SK-N-SH (cell line): Measurements from ENCODE around the gene NPC1L1. TPM values are rescaled to one million over a fixed set of nuclear protein-coding genes. Genes with fewer than 3 reads are reported as not detected.

Experiments
- CTCF ChIA-PET: fragments of 300-600, 350-600 bp; formaldehyde crosslinking; extraction: SDS; loops from one replicate; lab custom pipeline; 2021; lab: Yijun Ruan, JAX
- POLR2A ChIA-PET: fragments of 350-600 bp; sonication (Branson Sonifier 250); formaldehyde crosslinking; extraction: SDS; loops from one replicate; lab custom pipeline; 2020; ENCODE audit warnings: antibody characterized with exemption, inconsistent platforms; lab: Yijun Ruan, JAX
- DNase-seq: peaks from one replicate; pipeline ENCODE4 v3.0.0; 2012
- H2AFZ ChIP-seq: fragments of 200-600 bp; sonication (generic); 2 replicates; pipeline ENCODE4 v1.8.1; 2016; ENCODE audit warnings: antibody characterized with exemption, mild to moderate bottlenecking, low read depth
- H3F3A ChIP-seq: fragments of 200-600 bp; sonication (generic); replicated peaks from 2 replicates; pipeline ENCODE3; 2016; ENCODE audit warnings: antibody characterized with exemption, mild to moderate bottlenecking; ENCODE audit not compliant: insufficient read depth
- H3K27ac ChIP-seq, 2 experiments: fragments of 200-500 bp in 1 of 2; fragments of 200-600 bp in 1 of 2; sonication (Bioruptor generic) in 1 of 2; sonication (generic), shearing (Covaris generic) in 1 of 2; 2 replicates each; pipeline versions ENCODE4 v1.5.1 to v1.6.1; 2014 to 2016; ENCODE audit warnings: low read depth in 2 of 2, inconsistent platforms in 1 of 2, low read length in 1 of 2, mild to moderate bottlenecking in 1 of 2, mixed read lengths in 1 of 2
- H3K27me3 ChIP-seq: fragments of 200-600 bp; sonication (generic), shearing (Covaris generic); 2 replicates; pipeline ENCODE4 v1.6.1; 2016; ENCODE audit warnings: mixed run types; ENCODE audit not compliant: insufficient read depth
- H3K36me3 ChIP-seq, 2 experiments: fragments of 200-500 bp in 1 of 2; fragments of 200-600 bp in 1 of 2; sonication (Bioruptor generic) in 1 of 2; sonication (generic) in 1 of 2; replicated peaks in 1 of 2; 2 replicates each; pipeline versions ENCODE3 to v1.5.1; 2014 to 2016; ENCODE audit warnings: low read length in 1 of 2, mild to moderate bottlenecking in 1 of 2; ENCODE audit not compliant: insufficient read depth in 2 of 2, control insufficient read depth in 1 of 2
- H3K4me1 ChIP-seq, 2 experiments: fragments of 200-500 bp in 1 of 2; fragments of 200-600 bp in 1 of 2; sonication (Bioruptor generic) in 1 of 2; sonication (generic), shearing (Covaris generic) in 1 of 2; 2 replicates each; pipeline versions ENCODE4 v1.5.1 to v1.6.1; 2014 to 2016; ENCODE audit warnings: low read depth in 1 of 2, low read length in 1 of 2, mixed run types in 1 of 2; ENCODE audit not compliant: insufficient read depth in 2 of 2, control insufficient read depth in 1 of 2
- H3K4me2 ChIP-seq: fragments of 200-600 bp; sonication (generic), shearing (Covaris generic); 2 replicates; pipeline ENCODE4 v1.6.1; 2017; ENCODE audit warnings: mixed run types
- H3K4me3 ChIP-seq, 2 experiments: fragments of 200-500 bp in 1 of 2; fragments of 200-600 bp in 1 of 2; sonication (Bioruptor generic) in 1 of 2; sonication (generic), shearing (Covaris generic) in 1 of 2; 2 replicates each; pipeline versions ENCODE4 v1.5.1 to v1.8.1; 2014 to 2016; ENCODE audit warnings: low read depth in 2 of 2, inconsistent platforms in 1 of 2, low read length in 1 of 2, mild to moderate bottlenecking in 1 of 2, mixed read lengths in 1 of 2, moderate library complexity in 1 of 2
- H3K79me2 ChIP-seq: fragments of 200-600 bp; sonication (generic); 2 replicates; pipeline ENCODE4 v1.8.1; 2017; ENCODE audit warnings: mild to moderate bottlenecking; ENCODE audit not compliant: insufficient read depth
- H3K9ac ChIP-seq: fragments of 200-600 bp; sonication (generic); 2 replicates; pipeline ENCODE4 v1.6.1; 2017; ENCODE audit warnings: mixed run types
- H3K9me2 ChIP-seq: fragments of 200-600 bp; sonication (generic); 2 replicates; pipeline ENCODE4 v1.6.1; 2017; ENCODE audit warnings: mixed run types
- H3K9me3 ChIP-seq: fragments of 200-600 bp; sonication (generic); 2 replicates; pipeline ENCODE4 v1.6.1; 2017; ENCODE audit warnings: mixed run types, mild to moderate bottlenecking, moderate library complexity
- H4K20me1 ChIP-seq: fragments of 200-600 bp; sonication (generic); 2 replicates; pipeline ENCODE4 v1.6.1; 2017; ENCODE audit warnings: mild to moderate bottlenecking, mixed run types; ENCODE audit not compliant: insufficient read depth
- ELF1 ChIP-seq: IDR thresholded peaks from 2 replicates; pipeline ENCODE4 v1.4.0; 2012
- FOSL2 ChIP-seq: IDR thresholded peaks from 2 replicates; pipeline ENCODE4 v1.4.0; 2012; ENCODE audit warnings: low read depth, mild to moderate bottlenecking, moderate library complexity, borderline replicate concordance
- FOXJ3 ChIP-seq: sonication (generic); formaldehyde crosslinking; IDR thresholded peaks from 2 replicates; pipeline ENCODE4 v1.5.1; 2020; ENCODE audit warnings: mild to moderate bottlenecking, missing genetic modification reagents
- GABPA ChIP-seq: IDR thresholded peaks from 2 replicates; pipeline ENCODE4 v1.4.0; 2012; ENCODE audit warnings: low read depth, mild to moderate bottlenecking
- JUND ChIP-seq: IDR thresholded peaks from 2 replicates; pipeline ENCODE4 v1.4.0; 2012
- SIN3A ChIP-seq: IDR thresholded peaks from 2 replicates; pipeline ENCODE4 v1.6.1; 2012; ENCODE audit warnings: low read depth, mild to moderate bottlenecking, low read length, moderate library complexity, borderline replicate concordance
- SMC3 ChIP-seq: IDR thresholded peaks from 2 replicates; pipeline ENCODE4 v1.6.1; 2012; ENCODE audit warnings: low read depth, low read length, improper control_type of control experiment
- TAF1 ChIP-seq: IDR thresholded peaks from 2 replicates; pipeline ENCODE4 v1.6.1; 2012; ENCODE audit warnings: low read depth, mild to moderate bottlenecking, low read length, moderate library complexity, borderline replicate concordance
- WGBS: methylation state at CpG from one replicate; pipeline ENCODE4 v1.1.6; 2017; ENCODE audit warnings: low lambda C conversion rate; 5-methylcytosine and 5-hydroxymethylcytosine counted together
- polyA plus RNA-seq, 3 experiments: library from polyadenylated mRNA; depleted of rRNA; stranded (reverse); fragments of >200 nt; gene quantifications; 2 replicates each; pipeline ENCODE4 v1.2.3, GENCODE V29; 2012
- TF ChIP-seq, protein P1 (sequence below): fragments of 150-350 bp; IDR thresholded peaks from 2 replicates; pipeline ENCODE4 v1.6.1; 2016; ENCODE audit warnings: mild to moderate bottlenecking, low read depth, low read length
- TF ChIP-seq, protein P2 (sequence below): IDR thresholded peaks from 2 replicates; pipeline ENCODE4 v1.4.0; 2012; ENCODE audit warnings: low read depth
- TF ChIP-seq, protein P3 (sequence below): IDR thresholded peaks from 2 replicates; pipeline ENCODE4 v1.4.0; 2012; ENCODE audit warnings: low read depth, borderline replicate concordance
- TF ChIP-seq, protein P4 (sequence below): fragments of 150-350 bp; IDR thresholded peaks from 2 replicates; pipeline ENCODE4 v1.6.1; 2017; ENCODE audit warnings: antibody characterized with exemption, low read length, low read depth, borderline replicate concordance
- TF ChIP-seq, protein P5 (sequence below): IDR thresholded peaks from 2 replicates; pipeline ENCODE4; 2012

Gene NPC1L1
- polyA plus RNA-seq, 1 of the 3 experiments (the other 2 are of a cell fraction): not detected

DNA sequence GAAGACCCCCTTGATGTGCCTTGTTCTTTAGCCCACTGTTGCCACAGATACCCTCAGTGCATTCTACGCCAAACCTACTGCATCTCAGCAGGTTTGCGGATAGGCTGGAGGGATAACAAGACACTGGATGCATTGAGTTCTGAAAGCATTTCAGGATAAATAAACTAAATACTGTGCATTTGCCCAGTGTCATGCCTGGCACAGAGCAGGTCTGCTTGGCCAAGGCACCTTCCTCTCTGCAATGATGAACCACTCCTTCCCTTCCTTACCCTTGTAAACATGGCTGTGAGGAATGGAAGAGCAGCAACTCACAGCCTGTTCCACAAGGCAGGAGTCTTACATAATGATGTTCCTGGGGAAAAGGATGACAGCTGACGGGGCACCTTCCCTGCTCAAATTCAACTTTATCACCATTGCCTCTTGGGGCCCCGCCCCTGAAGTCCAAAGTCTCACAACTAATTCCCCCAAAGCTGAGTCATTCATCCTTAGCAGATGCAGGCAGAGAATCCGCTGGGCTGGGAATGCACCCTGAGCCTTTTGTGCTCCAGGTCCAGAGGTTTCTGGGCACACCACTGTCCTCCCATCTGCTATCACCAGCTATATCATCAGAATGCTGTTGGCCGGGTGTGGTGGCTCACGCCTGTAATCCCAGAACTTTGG, 21.0 kb upstream of the NPC1L1 start:
- no peak overlapping the region for H3K4me2 ChIP-seq
- DNase-seq: no peak
- TF ChIP-seq, protein P1, sequence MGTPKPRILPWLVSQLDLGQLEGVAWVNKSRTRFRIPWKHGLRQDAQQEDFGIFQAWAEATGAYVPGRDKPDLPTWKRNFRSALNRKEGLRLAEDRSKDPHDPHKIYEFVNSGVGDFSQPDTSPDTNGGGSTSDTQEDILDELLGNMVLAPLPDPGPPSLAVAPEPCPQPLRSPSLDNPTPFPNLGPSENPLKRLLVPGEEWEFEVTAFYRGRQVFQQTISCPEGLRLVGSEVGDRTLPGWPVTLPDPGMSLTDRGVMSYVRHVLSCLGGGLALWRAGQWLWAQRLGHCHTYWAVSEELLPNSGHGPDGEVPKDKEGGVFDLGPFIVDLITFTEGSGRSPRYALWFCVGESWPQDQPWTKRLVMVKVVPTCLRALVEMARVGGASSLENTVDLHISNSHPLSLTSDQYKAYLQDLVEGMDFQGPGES: no peak
- TF ChIP-seq SIN3A: no peak
- TF ChIP-seq JUND: no peak
- TF ChIP-seq, protein P2, sequence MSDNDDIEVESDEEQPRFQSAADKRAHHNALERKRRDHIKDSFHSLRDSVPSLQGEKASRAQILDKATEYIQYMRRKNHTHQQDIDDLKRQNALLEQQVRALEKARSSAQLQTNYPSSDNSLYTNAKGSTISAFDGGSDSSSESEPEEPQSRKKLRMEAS: no peak
- TF ChIP-seq FOSL2: peak; percentile 26; the same call in 1 of the 2 replicates
- H3K79me2 ChIP-seq: no peaks in the 10 kb centered on the region
- no peaks in the 10 kb centered on the region for H3K27me3 ChIP-seq
- peaks cover 10% of the 10 kb centered on the region; the same call in 1 of the 2 replicates for H4K20me1 ChIP-seq
- no peak overlapping the region for H3K27ac ChIP-seq
- H3K4me1 ChIP-seq: peaks cover 4 to 5% of the 10 kb centered on the region in 2 experiments; a peak in 2 of 4 replicates
- H3K9ac ChIP-seq: no peak overlapping the region
- peaks cover 8% of the 10 kb centered on the region for H3F3A ChIP-seq
- WGBS: 74% methylated on average over 7 of the region's 7 CpGs
- H3K9me2 ChIP-seq: no peaks in the 10 kb centered on the region
- H3K36me3 ChIP-seq: peaks cover 12 to 29% of the 10 kb centered on the region in 2 experiments
- ChIA-PET POLR2A (no interaction called here), CTCF (interaction anchor here (1.2 to 7.2 kb wide), 2 partner anchors 8 to 15 kb away, joined by 3 to 98 read pairs; partner anchors contain the start of genes DDX56 and TMED4)
- H2AFZ ChIP-seq: no peak overlapping the region
- no peaks in the 10 kb centered on the region for H3K9me3 ChIP-seq
- H3K4me3 ChIP-seq: no peak overlapping the region

DNA sequence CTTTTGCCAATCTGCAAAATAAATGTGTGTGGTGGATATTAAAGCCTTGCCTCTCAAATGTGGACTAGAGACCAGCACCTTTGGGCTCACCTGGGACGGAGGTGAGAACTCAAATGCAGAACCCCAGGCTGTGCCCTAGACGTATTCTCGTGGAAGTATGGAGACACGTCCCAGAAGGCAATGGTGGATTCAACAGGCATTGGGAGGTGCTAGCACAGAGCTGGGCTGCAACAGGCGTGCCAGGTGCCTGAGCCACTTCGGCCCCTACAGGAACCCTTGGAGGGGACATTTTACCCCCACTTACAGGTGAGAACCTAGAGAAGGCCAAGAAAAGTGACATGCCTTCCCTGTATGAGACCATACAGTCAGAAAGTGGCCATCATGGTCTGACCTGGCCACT, 20.4 kb upstream of the NPC1L1 start:
- Histone ChIP-seq H3K9me2 (no peaks in the 10 kb centered on the region), H3K4me3 (no peak overlapping the region), H4K20me1 (peaks cover 10% of the 10 kb centered on the region; the same call in 1 of the 2 replicates), H3F3A (peaks cover 5% of the 10 kb centered on the region)
- no peak for TF ChIP-seq TAF1
- TF ChIP-seq, all 33 proteins: peak for 0
- Histone ChIP-seq H3K9me3 (no peaks in the 10 kb centered on the region), H3K9ac (no peak overlapping the region), H3K4me2 (no peak overlapping the region), H3K27ac (no peak overlapping the region), H2AFZ (no peak overlapping the region), H3K36me3 (peaks cover 12 to 24% of the 10 kb centered on the region in 2 experiments), H3K4me1 (peaks cover 4 to 5% of the 10 kb centered on the region in 2 experiments; a peak in 2 of 4 replicates), H3K27me3 (no peaks in the 10 kb centered on the region), H3K79me2 (no peaks in the 10 kb centered on the region)
- POLR2A ChIA-PET: interaction anchor here (2.1 kb wide), 1 partner anchor 71 kb away, joined by 7 read pairs; the partner anchor contains the start of gene NUDCD3
- DNase-seq: no peak
- CTCF ChIA-PET: interaction anchor here (1.0 to 1.2 kb wide), 2 partner anchors 9 to 365 kb away, joined by 3 read pairs; no protein-coding TSS in a partner anchor
- 61% methylated on average over 4 of the region's 6 CpGs for whole genome bisulfite sequencing

DNA sequence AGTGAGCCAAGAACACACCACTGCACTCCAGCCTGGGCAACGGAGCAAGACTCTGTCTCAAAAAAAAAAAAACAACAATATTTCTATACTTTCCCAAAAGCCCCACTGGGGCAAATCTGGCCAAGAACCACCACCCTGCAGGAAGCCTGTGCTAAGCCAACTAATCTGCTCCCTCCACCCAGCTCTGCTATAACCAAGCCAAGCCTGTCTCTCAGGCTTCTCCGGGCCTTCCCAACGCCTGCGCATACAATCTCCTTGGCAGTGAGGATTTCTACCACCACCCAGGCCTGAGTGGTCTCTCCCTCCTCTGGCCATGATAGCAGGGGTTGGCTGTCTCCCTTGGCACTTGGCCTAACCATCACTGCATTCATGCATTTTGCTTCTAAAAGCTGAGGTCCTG, 18.4 kb upstream of the NPC1L1 start:
- CTCF ChIA-PET: interaction anchor here (0.9 to 1.6 kb wide), 4 partner anchors 11 to 126 kb away, joined by 3 to 8 read pairs (median 4); no protein-coding TSS in a partner anchor
- POLR2A ChIA-PET: interaction anchor here (1.1 to 2.1 kb wide), 2 partner anchors 13 to 69 kb away, joined by 5 to 7 read pairs; partner anchors contain the start of gene NUDCD3
- Histone ChIP-seq H3K4me3 (no peak overlapping the region), H3K79me2 (no peaks in the 10 kb centered on the region), H3K9me2 (no peaks in the 10 kb centered on the region), H4K20me1 (no peaks in the 10 kb centered on the region), H3K27ac (no peak overlapping the region), H3K9ac (no peak overlapping the region), H3K4me2 (no peak overlapping the region), H2AFZ (no peak overlapping the region), H3K36me3 (peaks cover 4 to 6% of the 10 kb centered on the region in 2 experiments), H3F3A (peaks cover 3% of the 10 kb centered on the region), H3K4me1 (peaks cover 4 to 5% of the 10 kb centered on the region in 2 experiments; a peak in 2 of 4 replicates), H3K27me3 (0 out of 2 replicates have a peak, but pooled peaks cover 6% of the 10 kb centered on the region), H3K9me3 (no peaks in the 10 kb centered on the region)
- WGBS: 81% methylated on average over 4 of the region's 4 CpGs
- no peak for DNase-seq
- no peak for TF ChIP-seq FOXJ3
- TF ChIP-seq GABPA: no peak
- TF ChIP-seq, protein P3, sequence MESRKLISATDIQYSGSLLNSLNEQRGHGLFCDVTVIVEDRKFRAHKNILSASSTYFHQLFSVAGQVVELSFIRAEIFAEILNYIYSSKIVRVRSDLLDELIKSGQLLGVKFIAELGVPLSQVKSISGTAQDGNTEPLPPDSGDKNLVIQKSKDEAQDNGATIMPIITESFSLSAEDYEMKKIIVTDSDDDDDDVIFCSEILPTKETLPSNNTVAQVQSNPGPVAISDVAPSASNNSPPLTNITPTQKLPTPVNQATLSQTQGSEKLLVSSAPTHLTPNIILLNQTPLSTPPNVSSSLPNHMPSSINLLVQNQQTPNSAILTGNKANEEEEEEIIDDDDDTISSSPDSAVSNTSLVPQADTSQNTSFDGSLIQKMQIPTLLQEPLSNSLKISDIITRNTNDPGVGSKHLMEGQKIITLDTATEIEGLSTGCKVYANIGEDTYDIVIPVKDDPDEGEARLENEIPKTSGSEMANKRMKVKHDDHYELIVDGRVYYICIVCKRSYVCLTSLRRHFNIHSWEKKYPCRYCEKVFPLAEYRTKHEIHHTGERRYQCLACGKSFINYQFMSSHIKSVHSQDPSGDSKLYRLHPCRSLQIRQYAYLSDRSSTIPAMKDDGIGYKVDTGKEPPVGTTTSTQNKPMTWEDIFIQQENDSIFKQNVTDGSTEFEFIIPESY: no peak
- TF ChIP-seq, protein P4, sequence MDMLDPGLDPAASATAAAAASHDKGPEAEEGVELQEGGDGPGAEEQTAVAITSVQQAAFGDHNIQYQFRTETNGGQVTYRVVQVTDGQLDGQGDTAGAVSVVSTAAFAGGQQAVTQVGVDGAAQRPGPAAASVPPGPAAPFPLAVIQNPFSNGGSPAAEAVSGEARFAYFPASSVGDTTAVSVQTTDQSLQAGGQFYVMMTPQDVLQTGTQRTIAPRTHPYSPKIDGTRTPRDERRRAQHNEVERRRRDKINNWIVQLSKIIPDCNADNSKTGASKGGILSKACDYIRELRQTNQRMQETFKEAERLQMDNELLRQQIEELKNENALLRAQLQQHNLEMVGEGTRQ: no peak
- no peak for TF ChIP-seq ELF1
- TF ChIP-seq, protein P5, sequence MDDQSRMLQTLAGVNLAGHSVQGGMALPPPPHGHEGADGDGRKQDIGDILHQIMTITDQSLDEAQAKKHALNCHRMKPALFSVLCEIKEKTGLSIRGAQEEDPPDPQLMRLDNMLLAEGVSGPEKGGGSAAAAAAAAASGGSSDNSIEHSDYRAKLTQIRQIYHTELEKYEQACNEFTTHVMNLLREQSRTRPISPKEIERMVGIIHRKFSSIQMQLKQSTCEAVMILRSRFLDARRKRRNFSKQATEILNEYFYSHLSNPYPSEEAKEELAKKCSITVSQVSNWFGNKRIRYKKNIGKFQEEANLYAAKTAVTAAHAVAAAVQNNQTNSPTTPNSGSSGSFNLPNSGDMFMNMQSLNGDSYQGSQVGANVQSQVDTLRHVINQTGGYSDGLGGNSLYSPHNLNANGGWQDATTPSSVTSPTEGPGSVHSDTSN: no peak
- no peak for TF ChIP-seq SMC3
